GM12878 (cell line): ENCODE results near the gene ANKRD40CL. TPM values are rescaled to one million over a fixed set of nuclear protein-coding genes. Genes with fewer than 3 reads are reported as not detected.
A peak's percentile ranks its signal among the peaks of the same experiment; 100 is the strongest.

Experiments used
- ASH2L ChIP-seq: fragments of 300-600, 200-600 bp; sonication (generic); IDR thresholded peaks from 2 replicates; pipeline ENCODE4 v1.6.1; 2017; ENCODE audit warnings: low read depth, mild to moderate bottlenecking, borderline replicate concordance
- BHLHE40 ChIP-seq, 2 experiments: fragments of 450-650 bp in 1 of 2; IDR thresholded peaks; 2 replicates each; pipeline ENCODE4 v1.6.1; 2011 to 2017; ENCODE audit warnings: low read depth in 2 of 2, borderline replicate concordance in 1 of 2, improper control_type of control experiment in 1 of 2, low read length in 1 of 2, mild to moderate bottlenecking in 1 of 2
- BMI1 ChIP-seq: fragments of 450-650 bp; IDR thresholded peaks from 2 replicates; pipeline ENCODE4 v1.6.1; 2016; ENCODE audit warnings: mild to moderate bottlenecking, moderate library complexity, borderline replicate concordance
- CBX5 ChIP-seq: sonication (generic); IDR thresholded peaks from 2 replicates; pipeline ENCODE4 v1.6.1; 2016; ENCODE audit warnings: low read depth, moderate library complexity, mild to moderate bottlenecking, inconsistent platforms
- CEBPB ChIP-seq, 2 experiments: fragments of 150-350 bp in 1 of 2; IDR thresholded peaks; 2 replicates each; pipeline ENCODE4 v1.6.1; 2012 to 2014; ENCODE audit warnings: low read depth in 2 of 2, low read length in 2 of 2, borderline replicate concordance in 1 of 2, inconsistent platforms in 1 of 2
- CHD1 ChIP-seq: IDR thresholded peaks from 2 replicates; pipeline ENCODE4 v1.6.1; 2012; ENCODE audit warnings: low read depth, low read length, improper control_type of control experiment
- CHD2 ChIP-seq: IDR thresholded peaks from 2 replicates; pipeline ENCODE4 v1.6.1; 2011; ENCODE audit warnings: low read depth, low read length, improper control_type of control experiment, borderline replicate concordance
- CREB1 ChIP-seq: IDR thresholded peaks from 2 replicates; pipeline ENCODE4 v1.6.1; 2012; ENCODE audit warnings: low read depth, mild to moderate bottlenecking, inconsistent platforms
- HCFC1 ChIP-seq: fragments of 150-350 bp; IDR thresholded peaks from 2 replicates; pipeline ENCODE4 v1.6.1; 2014; ENCODE audit warnings: low read length
- HDAC6 ChIP-seq: fragments of 200-600 bp; sonication (generic); IDR thresholded peaks from one replicate; pipeline ENCODE4 v1.8.0; 2017; ENCODE audit warnings: antibody characterized with exemption; ENCODE audit not compliant: unreplicated experiment
- IRF5 ChIP-seq: fragments of 450-650 bp; IDR thresholded peaks from 2 replicates; pipeline ENCODE4 v1.6.1; 2017; ENCODE audit warnings: borderline replicate concordance
- KLF5 ChIP-seq: fragments of 450-650 bp; IDR thresholded peaks from 2 replicates; pipeline ENCODE4 v1.6.1; 2014; ENCODE audit warnings: mild to moderate bottlenecking; ENCODE audit not compliant: partially characterized antibody
- MAX ChIP-seq: IDR thresholded peaks from 2 replicates; pipeline ENCODE4 v1.6.1; 2012; ENCODE audit warnings: low read depth, low read length, improper control_type of control experiment
- NKRF ChIP-seq: fragments of 450-650 bp; conservative IDR thresholded peaks from 2 replicates; pipeline ENCODE4 v1.6.1; 2017; ENCODE audit warnings: mild to moderate bottlenecking, moderate library complexity
- RUNX3 ChIP-seq: IDR thresholded peaks from 2 replicates; pipeline ENCODE4 v1.6.1; 2012; ENCODE audit warnings: low read length, inconsistent platforms
- SIN3A ChIP-seq: IDR thresholded peaks from 2 replicates; pipeline ENCODE4 v1.6.1; 2012; ENCODE audit warnings: low read depth, low read length, improper control_type of control experiment
- SREBF1 ChIP-seq: IDR thresholded peaks from 2 replicates; pipeline ENCODE4 v1.6.1; 2012; ENCODE audit warnings: mild to moderate bottlenecking, low read length
- SUZ12 ChIP-seq: fragments of 200-600 bp; sonication (generic); IDR thresholded peaks from one replicate; pipeline ENCODE4 v1.6.1; 2018; ENCODE audit warnings: antibody characterized with exemption, mild to moderate bottlenecking; ENCODE audit not compliant: unreplicated experiment
- WRNIP1 ChIP-seq: IDR thresholded peaks from 2 replicates; pipeline ENCODE4 v1.6.1; 2011; ENCODE audit warnings: low read depth, low read length, improper control_type of control experiment, borderline replicate concordance
- polyA plus RNA-seq, 11 experiments: library from polyadenylated mRNA; depleted of rRNA in 4 of 11; unstranded in 6 of 11; stranded (reverse) in 5 of 11; fragments of >200 nt; fragmentation: Nextera tagmentation in 4 of 11; fragmentation: Illumina TruSeq in 1 of 11; extraction: Ambion mirVana in 4 of 11; extraction: Trizol in 1 of 11; gene quantifications; 1 replicate in 1 of 11; 2 replicates in 10 of 11; pipeline versions ENCODE4 v1.2.1 to v1.2.3, GENCODE V29; 2011 to 2016; ENCODE audit warnings: inconsistent platforms in 2 of 11, missing spikeins in 2 of 11, low read depth in 1 of 11
- total RNA-seq, 4 experiments: library from RNA; depleted of rRNA in 3 of 4; stranded (reverse); fragments of >200 nt in 3 of 4; fragmentation: Illumina TruSeq in 1 of 4; extraction: Trizol in 1 of 4; gene quantifications; 2 replicates each; pipeline versions ENCODE4 v1.2.1 to v1.2.3, GENCODE V29; 2013 to 2021
- TF ChIP-seq, protein P1 (sequence below): IDR thresholded peaks from 2 replicates; pipeline ENCODE4 v1.6.1; 2011; ENCODE audit warnings: low read depth, low read length, improper control_type of control experiment, borderline replicate concordance
- TF ChIP-seq, protein P2 (sequence below): fragments of 150-350 bp; IDR thresholded peaks from 2 replicates; pipeline ENCODE4 v1.6.1; 2014; ENCODE audit warnings: mild to moderate bottlenecking, low read depth, low read length
- TF ChIP-seq, protein P3 (sequence below): fragments of 450-650 bp; IDR thresholded peaks from 2 replicates; pipeline ENCODE4 v1.6.1; 2017; ENCODE audit warnings: mild to moderate bottlenecking

The ANKRD40CL gene
- total and polyA plus RNA-seq, 10 of the 15 experiments (the other 5 are each of a cell fraction or from before 2014, with no cell fraction given): not detected

DNA sequence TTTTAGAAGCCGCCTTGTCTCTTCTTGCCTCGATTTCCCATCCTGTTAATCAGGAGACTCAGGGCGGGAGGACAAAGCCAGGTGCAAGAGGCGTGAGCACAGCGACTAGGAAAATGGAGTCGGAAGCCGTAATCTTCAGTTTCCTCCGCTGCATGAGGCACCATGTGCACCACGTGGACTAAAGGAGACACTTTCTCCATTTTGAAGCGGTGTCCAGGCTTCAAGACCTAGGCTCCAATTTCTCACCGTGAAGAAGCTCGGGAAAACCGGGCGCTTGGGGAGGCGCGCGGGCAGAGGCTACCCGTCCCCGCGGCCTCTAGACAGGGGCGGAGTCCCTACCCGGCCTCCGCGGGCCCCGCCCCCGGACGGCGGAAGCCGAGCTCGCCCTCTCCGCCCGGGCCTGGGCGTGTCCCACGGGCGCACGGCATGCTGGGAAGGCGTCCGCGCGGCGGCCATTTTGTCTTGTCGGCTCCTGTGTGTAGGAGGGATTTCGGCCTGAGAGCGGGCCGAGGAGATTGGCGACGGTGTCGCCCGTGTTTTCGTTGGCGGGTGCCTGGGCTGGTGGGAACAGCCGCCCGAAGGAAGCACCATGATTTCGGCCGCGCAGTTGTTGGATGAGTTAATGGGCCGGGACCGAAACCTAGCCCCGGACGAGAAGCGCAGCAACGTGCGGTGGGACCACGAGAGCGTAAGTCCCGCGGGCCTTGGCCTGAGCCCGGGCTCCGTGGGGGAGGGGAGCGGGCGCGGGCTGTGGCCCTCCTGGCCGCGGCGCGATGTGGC is 48.0 kb downstream of the ANKRD40CL start, which contains the start of gene LUC7L3 (continued):
- TF ChIP-seq CEBPB (IDR thresholded peaks at IDR 0.05; ENCODE audit: borderline replicate concordance in 1 of 2, low read depth in 2 of 2, low read length in 2 of 2): no peak
- TF ChIP-seq, protein P1, sequence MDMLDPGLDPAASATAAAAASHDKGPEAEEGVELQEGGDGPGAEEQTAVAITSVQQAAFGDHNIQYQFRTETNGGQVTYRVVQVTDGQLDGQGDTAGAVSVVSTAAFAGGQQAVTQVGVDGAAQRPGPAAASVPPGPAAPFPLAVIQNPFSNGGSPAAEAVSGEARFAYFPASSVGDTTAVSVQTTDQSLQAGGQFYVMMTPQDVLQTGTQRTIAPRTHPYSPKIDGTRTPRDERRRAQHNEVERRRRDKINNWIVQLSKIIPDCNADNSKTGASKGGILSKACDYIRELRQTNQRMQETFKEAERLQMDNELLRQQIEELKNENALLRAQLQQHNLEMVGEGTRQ: no peak; the same call in 1 of the 2 replicates
- no peak for TF ChIP-seq SUZ12
- no peak for TF ChIP-seq SIN3A
- TF ChIP-seq CBX5: no peak
- TF ChIP-seq, protein P2, sequence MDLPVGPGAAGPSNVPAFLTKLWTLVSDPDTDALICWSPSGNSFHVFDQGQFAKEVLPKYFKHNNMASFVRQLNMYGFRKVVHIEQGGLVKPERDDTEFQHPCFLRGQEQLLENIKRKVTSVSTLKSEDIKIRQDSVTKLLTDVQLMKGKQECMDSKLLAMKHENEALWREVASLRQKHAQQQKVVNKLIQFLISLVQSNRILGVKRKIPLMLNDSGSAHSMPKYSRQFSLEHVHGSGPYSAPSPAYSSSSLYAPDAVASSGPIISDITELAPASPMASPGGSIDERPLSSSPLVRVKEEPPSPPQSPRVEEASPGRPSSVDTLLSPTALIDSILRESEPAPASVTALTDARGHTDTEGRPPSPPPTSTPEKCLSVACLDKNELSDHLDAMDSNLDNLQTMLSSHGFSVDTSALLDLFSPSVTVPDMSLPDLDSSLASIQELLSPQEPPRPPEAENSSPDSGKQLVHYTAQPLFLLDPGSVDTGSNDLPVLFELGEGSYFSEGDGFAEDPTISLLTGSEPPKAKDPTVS: no peak
- peak; percentile 38 for TF ChIP-seq KLF5
- no peak for TF ChIP-seq BMI1
- TF ChIP-seq HCFC1: peak; percentile 62; the same call in 1 of the 2 replicates
- peak; percentile 77 for TF ChIP-seq CHD2
- peak; percentile 91; the same call in 1 of the 2 replicates for TF ChIP-seq ASH2L
- TF ChIP-seq RUNX3: peak; percentile 20
- TF ChIP-seq IRF5: no peak
- TF ChIP-seq HDAC6: no peak
- TF ChIP-seq SREBF1: no peak
- TF ChIP-seq NKRF: peak; percentile 59
- TF ChIP-seq BHLHE40 (IDR thresholded peaks at IDR 0.05; ENCODE audit: borderline replicate concordance in 1 of 2, low read depth in 2 of 2, low read length in 1 of 2): peak in 1 of 2 experiments; percentile 61; a peak in 1 of 4 replicates
- peak; percentile 88 for TF ChIP-seq MAX
- TF ChIP-seq, protein P3, sequence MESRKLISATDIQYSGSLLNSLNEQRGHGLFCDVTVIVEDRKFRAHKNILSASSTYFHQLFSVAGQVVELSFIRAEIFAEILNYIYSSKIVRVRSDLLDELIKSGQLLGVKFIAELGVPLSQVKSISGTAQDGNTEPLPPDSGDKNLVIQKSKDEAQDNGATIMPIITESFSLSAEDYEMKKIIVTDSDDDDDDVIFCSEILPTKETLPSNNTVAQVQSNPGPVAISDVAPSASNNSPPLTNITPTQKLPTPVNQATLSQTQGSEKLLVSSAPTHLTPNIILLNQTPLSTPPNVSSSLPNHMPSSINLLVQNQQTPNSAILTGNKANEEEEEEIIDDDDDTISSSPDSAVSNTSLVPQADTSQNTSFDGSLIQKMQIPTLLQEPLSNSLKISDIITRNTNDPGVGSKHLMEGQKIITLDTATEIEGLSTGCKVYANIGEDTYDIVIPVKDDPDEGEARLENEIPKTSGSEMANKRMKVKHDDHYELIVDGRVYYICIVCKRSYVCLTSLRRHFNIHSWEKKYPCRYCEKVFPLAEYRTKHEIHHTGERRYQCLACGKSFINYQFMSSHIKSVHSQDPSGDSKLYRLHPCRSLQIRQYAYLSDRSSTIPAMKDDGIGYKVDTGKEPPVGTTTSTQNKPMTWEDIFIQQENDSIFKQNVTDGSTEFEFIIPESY: no peak
- no peak for TF ChIP-seq CHD1
- TF ChIP-seq CREB1: peak; percentile 51
- no peak for TF ChIP-seq WRNIP1
